Upper lobe of left lung (tissue), 4 donors: ENCODE results near the gene CIZ1.

ENCODE experiments used
- CTCF ChIP-seq, 6 experiments: fragments of 450-650 bp in 4 of 6; fragments of 200-600 bp in 2 of 6; sonication (generic) in 2 of 6; IDR thresholded peaks; one replicate each; pipeline ENCODE4 v1.5.1; 2016 to 2019; ENCODE audit warnings: antibody characterized with exemption in 6 of 6
- POLR2A ChIP-seq, 4 donors: fragments of 450-650 bp; IDR thresholded peaks; one replicate each; pipeline ENCODE4 v1.5.1; 2016 to 2017; ENCODE audit warnings: antibody characterized with exemption in 4 of 4, mild to moderate bottlenecking in 2 of 4
- POLR2AphosphoS5 ChIP-seq, 2 donors: sonication (generic); formaldehyde crosslinking; IDR thresholded peaks; one replicate each; pipeline ENCODE4 v1.5.1; 2017; ENCODE audit warnings: antibody characterized with exemption in 2 of 2

- TF ChIP-seq CTCF (IDR thresholded peaks at IDR 0.05), result no peak
- TF ChIP-seq POLR2AphosphoS5 (IDR thresholded peaks at IDR 0.05), result no peak
- no peak for TF ChIP-seq POLR2A (IDR thresholded peaks at IDR 0.05)
These were observed 2.2 kb upstream of the CIZ1 start for GRCh38 chr9:128193469-128194096.
